Psoas muscle (tissue), 8 donors: ENCODE results near the gene BTBD9. TPM values are rescaled to one million over a fixed set of nuclear protein-coding genes. Genes with fewer than 3 reads are reported as not detected.

Experiments
- ATAC-seq, 4 donors: fragments of 200-7000 bp; cut with Tn5 transposase; one replicate each; pipeline ENCODE4 v1.9.1; 2020; ENCODE audit warnings: moderate library complexity in 3 of 4, mild to moderate bottlenecking in 2 of 4
- DNase-seq, 2 donors: peaks; one replicate each; pipeline ENCODE4 v3.0.0-alpha.2; 2020
- H3K27ac ChIP-seq: fragments of 200-600 bp; one replicate; pipeline ENCODE4 v1.8.0; 2022
- H3K27me3 ChIP-seq, 3 donors: fragments of 200-600 bp in 1 of 3; one replicate each; pipeline versions ENCODE4 v1.6.1 to v1.8.0; 2013 to 2022; ENCODE audit warnings: low read length in 2 of 3, mild to moderate bottlenecking in 2 of 3, moderate library complexity in 1 of 3; ENCODE audit not compliant: insufficient read depth in 3 of 3
- H3K36me3 ChIP-seq, 2 donors: fragments of 200-600 bp in 1 of 2; one replicate each; pipeline versions ENCODE4 v1.6.1 to v1.8.0; 2013 to 2022; ENCODE audit warnings: low read depth in 1 of 2, mild to moderate bottlenecking in 1 of 2, moderate library complexity in 1 of 2; ENCODE audit not compliant: insufficient read depth in 1 of 2
- H3K4me1 ChIP-seq: fragments of 200-600 bp; one replicate; pipeline ENCODE4 v1.8.0; 2022
- H3K4me3 ChIP-seq: fragments of 200-600 bp; one replicate; pipeline ENCODE4 v1.8.0; 2022; ENCODE audit warnings: mild to moderate bottlenecking
- H3K9me3 ChIP-seq: fragments of 200-600 bp; one replicate; pipeline ENCODE4 v1.8.0; 2022
- CTCF ChIP-seq: fragments of 200-600 bp; IDR thresholded peaks from one replicate; pipeline ENCODE4 v1.8.0; 2022; ENCODE audit warnings: antibody characterized with exemption
- WGBS, 3 donors: extraction: QIAGEN DNeasy Blood & Tissue Kit; methylation state at CpG; one replicate each; pipeline versions ENCODE4 v1.1.6 to v1.1.7; 2013; 5-methylcytosine and 5-hydroxymethylcytosine counted together
- intact Hi-C, 2 donors: fragments of 100-400 bp; cut with DNase I; formaldehyde crosslinking; loops; one replicate each; pipeline versions ENCODE4 v1.11.0 to v1.14.2; 2022
- polyA plus RNA-seq, 3 donors: library from polyadenylated mRNA; stranded (reverse); fragments of 200-250 nt; gene quantifications; one replicate each; pipeline ENCODE4 v1.2.3, GENCODE V29; 2013
- total RNA-seq, 4 donors: library from RNA; stranded (reverse); fragmentation: NEBNext Ultra II Directional in 2 of 4; extraction: Animal tissue kit (Norgen Biotek cat#: 25700) in 2 of 4; gene quantifications; one replicate each; pipeline versions ENCODE4 v1.2.1 to v1.2.4, GENCODE V29; 2021 to 2023
- donor health status: healthy with polysubstance abuse.
- donor health status: DM: no; HTN: no; CAD: no; lungs with moderate emphysema.
- donor health status: Bipolar disorder and iron deficiency.
- donor health status: healthy.
- donor health status: DM: yes; HTN: yes; CAD: no.
- donor health status: DM: no; HTN: no; CAD: no.
- donor health status: DM: no; HTN: no; CAD: no.
- donor health status: DM: yes; HTN: yes; CAD: no.

BTBD9 gene
- total and polyA plus RNA-seq, 7 donors = 2.3 to 10.9 (median 8.4) TPM

- no peak for TF ChIP-seq CTCF
- intact Hi-C loops = no loop called here
- ATAC-seq (no peak), DNase-seq (no peak)
- Histone ChIP-seq H3K4me3 (no peak overlapping the region), H3K9me3 (no peaks in the 10 kb centered on the region), H3K27ac (no peak overlapping the region), H3K36me3 (no peaks in the 10 kb centered on the region), H3K27me3 (no peaks in the 10 kb centered on the region), H3K4me1 (peaks cover 14% of the 10 kb centered on the region)
- WGBS, 3 donors = 44 to 98% (median 94%) methylated on average over 1 of the region's 1 CpG
Observed at GRCh38 chr6:38501931-38502330, 137.8 kb downstream of the BTBD9 start.

- no peaks in the 10 kb centered on the region for H3K27me3 ChIP-seq
- intact Hi-C loops = loop anchor here (5.0 to 10.0 kb wide), 4 partner anchors 317 to 1015 kb away; no protein-coding TSS in a partner anchor
- WGBS, 3 donors = 56 to 68% (median 66%) methylated on average over 5 of the region's 5 CpGs
- TF ChIP-seq CTCF = no peak
- peaks cover 7% of the 10 kb centered on the region for H3K4me1 ChIP-seq
- no peaks in the 10 kb centered on the region for H3K9me3 ChIP-seq
- H3K36me3 ChIP-seq = no peaks in the 10 kb centered on the region
- H3K27ac ChIP-seq = no peak overlapping the region
- ATAC-seq (no peak), DNase-seq (no peak)
- H3K4me3 ChIP-seq = no peak overlapping the region
Observed at GRCh38 chr6:38499529-38500096, 140.1 kb downstream of the BTBD9 start.

GRCh38 chr6:38498805-38499445 is 140.8 kb downstream of the BTBD9 start:
- no peaks in the 10 kb centered on the region for H3K36me3 ChIP-seq

GRCh38 chr6:38498085-38498484 is 141.6 kb downstream of the BTBD9 start:
- intact Hi-C loops = loop anchor here (5.0 to 10.0 kb wide), 4 partner anchors 316 to 1013 kb away; no protein-coding TSS in a partner anchor
- H3K27ac ChIP-seq = no peak overlapping the region
- H3K4me1 ChIP-seq = no peaks in the 10 kb centered on the region
- no peak for DNase-seq
- no peaks in the 10 kb centered on the region for H3K9me3 ChIP-seq
- no peak for TF ChIP-seq CTCF
- ATAC-seq = peak in 2 of 4 donors; percentile 43 to 52
- no peaks in the 10 kb centered on the region for H3K27me3 ChIP-seq
- H3K4me3 ChIP-seq = no peak overlapping the region
- 94 to 100% (median 100%) methylated on average over 1 of the region's 1 CpG for WGBS, 3 donors
- no peaks in the 10 kb centered on the region for H3K36me3 ChIP-seq

More at GRCh38 chr6:38498805-38499445, 140.8 kb downstream of the BTBD9 start:
- Histone ChIP-seq H3K4me1 (peaks cover 4% of the 10 kb centered on the region), H3K27ac (no peak overlapping the region), H3K4me3 (no peak overlapping the region), H3K9me3 (no peaks in the 10 kb centered on the region), H3K27me3 (no peaks in the 10 kb centered on the region)
- intact Hi-C loops = loop anchor here (5.0 to 10.0 kb wide), 4 partner anchors 317 to 1014 kb away; no protein-coding TSS in a partner anchor
- no peak for TF ChIP-seq CTCF
- no peak for ATAC-seq
- DNase-seq = no peak
- 71 to 75% (median 75%) methylated on average over 5 of the region's 5 CpGs for WGBS, 3 donors
